Measurements from ENCODE around the gene FANCF. TPM values are rescaled to one million over a fixed set of nuclear protein-coding genes. Genes with fewer than 3 reads are reported as not detected.

The FANCF gene
- total RNA-seq, 1 experiment from 2014 or later: 15.0 TPM

DNA sequence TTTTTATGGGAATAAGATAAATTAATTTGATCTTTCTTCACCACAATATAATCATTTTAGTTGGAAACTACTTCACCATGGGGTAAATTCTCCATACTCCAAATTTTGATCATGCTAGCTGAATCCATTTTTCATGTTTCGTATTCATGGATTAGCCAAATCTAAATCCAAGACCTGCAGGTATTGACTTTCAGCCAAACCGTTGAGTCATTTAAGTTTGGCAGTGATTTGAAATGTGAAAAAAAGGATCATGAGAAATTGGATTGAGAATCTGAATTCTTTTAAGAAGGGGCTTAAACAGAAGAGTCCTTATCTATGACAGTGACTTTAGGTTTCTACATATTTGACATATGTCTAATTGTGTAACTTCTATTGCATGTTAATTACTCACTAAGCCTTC is 46.1 kb upstream of the FANCF start:
- BruUV-seq (replicated peaks): no TSS peak

DNA sequence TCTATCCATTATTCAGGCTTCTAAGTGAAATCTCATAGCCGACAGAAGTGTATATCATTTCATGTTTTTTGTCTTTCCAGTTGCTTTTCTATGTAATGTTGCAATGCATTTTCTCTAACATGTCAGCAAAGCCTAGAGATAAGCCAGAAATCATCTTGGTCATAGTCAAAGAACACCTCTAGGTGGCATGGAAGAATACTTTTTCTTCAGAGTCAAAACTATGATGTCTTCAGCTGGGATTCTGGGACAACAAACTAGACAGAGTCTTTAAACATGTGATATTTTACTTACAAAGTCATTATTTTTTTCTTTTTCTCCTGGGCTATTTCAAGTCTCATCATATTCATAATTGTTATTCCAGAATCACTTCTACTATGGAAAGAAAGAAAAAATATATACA is 45.2 kb upstream of the FANCF start:
- Histone ChIP-seq H3K9me3 (ENCODE audit: low read depth, low read length, poor library complexity, severe bottlenecking) (no peaks in the 10 kb centered on the region), H3K4me1 (ENCODE audit: insufficient read depth, low read length, poor library complexity, severe bottlenecking) (no peaks in the 10 kb centered on the region), H3K36me3 (ENCODE audit: insufficient read depth, low read length, poor library complexity, severe bottlenecking) (no peaks in the 10 kb centered on the region), H3K27me3 (replicated peaks; ENCODE audit: insufficient read depth, low read depth, low read length, poor library complexity) (peaks cover 35% of the 10 kb centered on the region), H3K4me3 (ENCODE audit: low read depth, low read length, poor library complexity, severe bottlenecking) (no peak overlapping the region), H3K27ac (ENCODE audit: low read depth, low read length, poor library complexity, severe bottlenecking) (no peak overlapping the region)
- TF ChIP-seq, protein P1, sequence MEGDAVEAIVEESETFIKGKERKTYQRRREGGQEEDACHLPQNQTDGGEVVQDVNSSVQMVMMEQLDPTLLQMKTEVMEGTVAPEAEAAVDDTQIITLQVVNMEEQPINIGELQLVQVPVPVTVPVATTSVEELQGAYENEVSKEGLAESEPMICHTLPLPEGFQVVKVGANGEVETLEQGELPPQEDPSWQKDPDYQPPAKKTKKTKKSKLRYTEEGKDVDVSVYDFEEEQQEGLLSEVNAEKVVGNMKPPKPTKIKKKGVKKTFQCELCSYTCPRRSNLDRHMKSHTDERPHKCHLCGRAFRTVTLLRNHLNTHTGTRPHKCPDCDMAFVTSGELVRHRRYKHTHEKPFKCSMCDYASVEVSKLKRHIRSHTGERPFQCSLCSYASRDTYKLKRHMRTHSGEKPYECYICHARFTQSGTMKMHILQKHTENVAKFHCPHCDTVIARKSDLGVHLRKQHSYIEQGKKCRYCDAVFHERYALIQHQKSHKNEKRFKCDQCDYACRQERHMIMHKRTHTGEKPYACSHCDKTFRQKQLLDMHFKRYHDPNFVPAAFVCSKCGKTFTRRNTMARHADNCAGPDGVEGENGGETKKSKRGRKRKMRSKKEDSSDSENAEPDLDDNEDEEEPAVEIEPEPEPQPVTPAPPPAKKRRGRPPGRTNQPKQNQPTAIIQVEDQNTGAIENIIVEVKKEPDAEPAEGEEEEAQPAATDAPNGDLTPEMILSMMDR (conservative IDR thresholded peaks at IDR 0.05; ENCODE audit: low read depth, low read length): peak; percentile 47; the same call in 1 of the 2 replicates
- TF ChIP-seq EZH2 (IDR thresholded peaks at IDR 0.05; ENCODE audit: borderline replicate concordance, low read depth, low read length, poor library complexity, severe bottlenecking): no peak
- DNase-seq (ENCODE audit: low spot score): peak; percentile 43
- CTCF ChIA-PET: interaction anchor here (1.3 kb wide), 1 partner anchor 117 kb away, joined by 8 read pairs; no protein-coding TSS in a partner anchor
- BruUV-seq (replicated peaks): no TSS peak
- POLR2A ChIA-PET (ENCODE audit: low non-redundant PET): no interaction called here
- intact Hi-C loops (cut with micrococcal nuclease; ENCODE audit: unreplicated experiment): loop anchor here (2.0 kb wide), 1 partner anchor 116 kb away; no protein-coding TSS in a partner anchor

More for the DNA sequence above, 46.1 kb upstream of the FANCF start:
- H3K36me3 ChIP-seq (ENCODE audit: insufficient read depth, low read length, poor library complexity, severe bottlenecking): no peaks in the 10 kb centered on the region
- no peak for DNase-seq (ENCODE audit: low spot score)
- intact Hi-C loops (cut with micrococcal nuclease; ENCODE audit: unreplicated experiment): loop anchor here (2.0 kb wide), 1 partner anchor 115 kb away; no protein-coding TSS in a partner anchor
- TF ChIP-seq, protein P1 (conservative IDR thresholded peaks at IDR 0.05; ENCODE audit: low read depth, low read length): no peak
- no peak for TF ChIP-seq EZH2 (IDR thresholded peaks at IDR 0.05; ENCODE audit: borderline replicate concordance, low read depth, low read length, poor library complexity, severe bottlenecking)
- no peaks in the 10 kb centered on the region for H3K4me1 ChIP-seq (ENCODE audit: insufficient read depth, low read length, poor library complexity, severe bottlenecking)
- H3K27me3 ChIP-seq (replicated peaks; ENCODE audit: insufficient read depth, low read depth, low read length, poor library complexity): peaks cover 30% of the 10 kb centered on the region
- POLR2A ChIA-PET (ENCODE audit: low non-redundant PET): no interaction called here
- CTCF ChIA-PET: no interaction called here
- H3K4me3 ChIP-seq (ENCODE audit: low read depth, low read length, poor library complexity, severe bottlenecking): no peak overlapping the region
- H3K9me3 ChIP-seq (ENCODE audit: low read depth, low read length, poor library complexity, severe bottlenecking): no peaks in the 10 kb centered on the region
- no peak overlapping the region for H3K27ac ChIP-seq (ENCODE audit: low read depth, low read length, poor library complexity, severe bottlenecking)

DNA sequence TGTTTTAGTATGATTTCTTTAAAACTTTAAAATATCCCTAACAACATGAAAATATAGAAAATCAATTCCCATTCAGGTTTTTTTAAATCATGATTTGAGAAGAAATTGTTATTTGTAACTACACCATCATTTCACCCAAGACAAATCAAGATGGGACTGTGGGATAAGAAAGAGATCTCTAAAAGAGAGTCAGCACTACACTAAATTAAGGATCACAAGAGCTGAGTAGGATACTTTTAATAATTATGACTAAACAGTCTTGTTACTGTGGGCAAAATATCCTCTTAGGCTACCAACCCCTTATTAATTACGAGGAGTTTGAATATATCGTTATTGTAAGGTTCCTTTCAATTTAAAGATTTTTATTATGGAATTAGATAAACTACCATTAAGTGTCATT is 43.7 kb upstream of the FANCF start:
- CTCF ChIA-PET: no interaction called here
- POLR2A ChIA-PET (ENCODE audit: low non-redundant PET): no interaction called here
- no peak for TF ChIP-seq EZH2 (IDR thresholded peaks at IDR 0.05; ENCODE audit: borderline replicate concordance, low read depth, low read length, poor library complexity, severe bottlenecking)
- TF ChIP-seq, protein P1 (conservative IDR thresholded peaks at IDR 0.05; ENCODE audit: low read depth, low read length): no peak
- no peaks in the 10 kb centered on the region for H3K4me1 ChIP-seq (ENCODE audit: insufficient read depth, low read length, poor library complexity, severe bottlenecking)
- no peaks in the 10 kb centered on the region for H3K36me3 ChIP-seq (ENCODE audit: insufficient read depth, low read length, poor library complexity, severe bottlenecking)
- H3K4me3 ChIP-seq (ENCODE audit: low read depth, low read length, poor library complexity, severe bottlenecking): no peak overlapping the region
- DNase-seq (ENCODE audit: low spot score): no peak
- H3K9me3 ChIP-seq (ENCODE audit: low read depth, low read length, poor library complexity, severe bottlenecking): no peaks in the 10 kb centered on the region
- BruUV-seq (replicated peaks): no TSS peak
- H3K27ac ChIP-seq (ENCODE audit: low read depth, low read length, poor library complexity, severe bottlenecking): no peak overlapping the region
- intact Hi-C loops (cut with micrococcal nuclease; ENCODE audit: unreplicated experiment): no loop called here
- H3K27me3 ChIP-seq (replicated peaks; ENCODE audit: insufficient read depth, low read depth, low read length, poor library complexity): peaks cover 50% of the 10 kb centered on the region

All from A673 (cell line).